Uterus (tissue), 2 donors: ENCODE results near the gene ELK3.

Source experiments
- POLR2A ChIP-seq, 2 donors: fragments of 450-650 bp; IDR thresholded peaks; one replicate each; pipeline ENCODE4 v1.6.1; 2016; ENCODE audit warnings: antibody characterized with exemption in 2 of 2, mild to moderate bottlenecking in 1 of 2, moderate library complexity in 1 of 2
- TF ChIP-seq, protein P1 (sequence below), 4 experiments: fragments of 200-600 bp in 2 of 4; fragments of 450-650 bp in 2 of 4; sonication (generic) in 2 of 4; IDR thresholded peaks; one replicate each; pipeline ENCODE4 v1.5.1; 2016 to 2019; ENCODE audit warnings: antibody characterized with exemption in 4 of 4, mild to moderate bottlenecking in 2 of 4, moderate library complexity in 1 of 4

DNA sequence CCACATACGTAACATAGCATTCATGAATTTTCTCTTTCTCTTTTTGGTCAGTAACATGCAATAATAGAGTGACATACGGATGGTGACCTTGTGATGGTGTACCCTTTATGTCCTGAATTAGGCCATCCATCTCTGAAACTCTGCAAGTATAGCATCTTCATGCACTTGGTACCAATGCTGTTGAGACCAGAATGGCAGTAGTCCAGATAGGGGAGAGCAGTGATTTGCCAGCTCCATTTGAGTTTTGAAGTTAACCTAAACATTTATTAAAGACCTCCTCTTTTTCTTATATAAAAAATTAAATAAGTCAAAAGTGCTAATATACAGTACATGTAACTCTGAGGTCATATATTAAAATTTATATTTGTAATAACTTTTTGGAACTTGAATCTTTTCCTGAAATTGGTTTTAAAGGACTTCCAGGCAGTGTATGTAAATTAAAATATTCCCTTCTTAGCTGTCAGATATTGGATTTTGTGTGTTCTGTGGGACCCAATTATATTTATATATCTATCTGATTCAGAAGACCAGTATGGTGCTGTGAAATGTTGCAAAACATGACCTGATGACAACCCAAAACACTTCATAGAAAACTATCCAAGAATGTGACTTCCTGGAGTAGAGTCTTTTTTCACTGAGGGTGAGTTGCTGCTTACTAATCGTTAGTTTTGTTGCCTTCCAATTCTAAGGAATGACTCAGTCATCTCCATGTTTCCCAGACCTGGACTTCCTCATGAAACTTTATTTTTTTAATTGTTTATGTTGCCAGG is 3.5 kb downstream of the ELK3 start:
- TF ChIP-seq, protein P1, sequence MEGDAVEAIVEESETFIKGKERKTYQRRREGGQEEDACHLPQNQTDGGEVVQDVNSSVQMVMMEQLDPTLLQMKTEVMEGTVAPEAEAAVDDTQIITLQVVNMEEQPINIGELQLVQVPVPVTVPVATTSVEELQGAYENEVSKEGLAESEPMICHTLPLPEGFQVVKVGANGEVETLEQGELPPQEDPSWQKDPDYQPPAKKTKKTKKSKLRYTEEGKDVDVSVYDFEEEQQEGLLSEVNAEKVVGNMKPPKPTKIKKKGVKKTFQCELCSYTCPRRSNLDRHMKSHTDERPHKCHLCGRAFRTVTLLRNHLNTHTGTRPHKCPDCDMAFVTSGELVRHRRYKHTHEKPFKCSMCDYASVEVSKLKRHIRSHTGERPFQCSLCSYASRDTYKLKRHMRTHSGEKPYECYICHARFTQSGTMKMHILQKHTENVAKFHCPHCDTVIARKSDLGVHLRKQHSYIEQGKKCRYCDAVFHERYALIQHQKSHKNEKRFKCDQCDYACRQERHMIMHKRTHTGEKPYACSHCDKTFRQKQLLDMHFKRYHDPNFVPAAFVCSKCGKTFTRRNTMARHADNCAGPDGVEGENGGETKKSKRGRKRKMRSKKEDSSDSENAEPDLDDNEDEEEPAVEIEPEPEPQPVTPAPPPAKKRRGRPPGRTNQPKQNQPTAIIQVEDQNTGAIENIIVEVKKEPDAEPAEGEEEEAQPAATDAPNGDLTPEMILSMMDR (IDR thresholded peaks at IDR 0.05): no peak
- TF ChIP-seq POLR2A (IDR thresholded peaks at IDR 0.05): no peak
